Amygdala (tissue), 56 donors: ENCODE results near the gene GSTO2.

Source experiments
- DNase-seq, 56 donors: peaks; one replicate each; lab custom pipeline; 2025; lab: John Stamatoyannopoulos, UW

The GSTO2 gene

DNA sequence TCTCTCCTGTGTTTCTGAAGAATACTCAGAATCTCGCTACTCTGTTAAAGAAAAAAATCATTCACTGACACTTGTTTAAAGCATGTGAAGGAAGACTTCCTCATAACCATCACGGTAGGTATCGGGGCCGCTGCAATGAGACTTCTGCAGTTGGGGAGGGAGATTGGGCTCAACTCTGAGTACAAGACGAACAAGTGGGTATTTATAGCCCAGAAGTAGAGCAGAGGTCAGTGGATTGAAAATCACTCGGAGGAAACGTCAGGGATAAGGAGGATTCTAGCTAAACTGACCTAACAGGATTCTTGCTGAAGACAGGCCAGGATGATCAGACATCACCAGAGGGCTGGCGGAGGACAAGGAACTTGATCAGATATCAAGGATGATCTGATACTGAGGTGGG, 35.9 kb downstream of the GSTO2 start:
- no peak for DNase-seq

DNA sequence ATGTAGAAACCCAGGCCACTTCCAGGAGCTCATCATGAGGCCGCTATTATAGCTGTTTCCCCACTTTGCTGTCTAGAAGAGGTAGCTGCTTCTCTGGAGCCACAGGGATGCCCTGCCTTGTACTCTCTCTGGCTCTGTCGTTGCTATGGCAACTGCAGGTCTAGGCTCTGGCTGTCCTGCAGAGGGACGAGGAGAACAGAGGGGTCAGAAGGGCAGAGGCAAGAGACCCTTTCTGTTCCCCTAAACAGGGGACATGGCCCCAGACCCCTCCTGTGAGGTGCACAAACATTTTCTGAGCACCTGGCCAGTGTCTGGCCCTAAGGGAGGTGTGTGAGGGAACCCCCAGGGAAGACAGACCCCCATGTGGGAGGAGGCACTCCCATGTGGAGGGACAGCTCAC, 37.9 kb downstream of the GSTO2 start:
- DNase-seq = no peak

DNA sequence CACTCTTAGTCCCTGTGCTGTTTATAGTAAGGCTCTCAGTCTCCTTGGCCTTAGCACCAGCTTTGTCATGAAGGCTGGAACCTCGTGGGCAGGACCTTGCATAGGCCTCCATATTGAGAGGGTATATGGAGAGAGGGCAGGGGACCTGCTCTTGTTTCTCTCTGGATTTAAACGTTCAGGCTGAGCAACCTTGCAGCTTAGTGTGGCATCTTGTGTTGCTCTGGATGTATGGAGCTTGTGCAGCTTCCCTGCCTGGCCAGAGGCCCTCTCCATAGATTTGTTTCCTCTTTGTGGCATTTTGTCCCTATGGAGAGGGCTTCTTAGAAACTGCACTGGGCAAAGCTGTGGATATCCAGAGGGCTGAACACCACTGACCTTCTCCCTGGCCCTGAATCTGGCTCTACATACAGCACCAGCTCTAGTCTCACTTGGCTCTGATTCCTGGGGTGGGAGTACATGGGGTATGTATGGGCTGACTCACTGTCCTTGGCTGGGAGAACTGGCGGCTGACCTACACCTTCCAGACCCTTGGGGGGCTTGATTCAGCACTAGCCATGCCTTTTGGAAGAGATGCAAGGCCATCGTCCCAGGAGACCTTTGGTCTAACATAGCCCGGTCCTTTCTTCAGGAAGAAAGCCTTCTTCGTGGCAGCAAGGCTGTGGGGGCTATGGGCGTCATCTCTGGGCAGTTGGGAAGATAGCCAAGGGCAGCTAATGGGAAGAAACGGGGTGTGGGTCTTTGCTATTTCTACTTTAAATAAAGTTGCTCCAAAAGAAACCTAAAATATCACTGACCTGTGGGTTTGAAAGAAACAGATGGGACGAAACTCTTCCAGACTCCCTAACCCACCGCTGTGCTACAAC, 38.8 kb downstream of the GSTO2 start:
- no peak for DNase-seq

DNA sequence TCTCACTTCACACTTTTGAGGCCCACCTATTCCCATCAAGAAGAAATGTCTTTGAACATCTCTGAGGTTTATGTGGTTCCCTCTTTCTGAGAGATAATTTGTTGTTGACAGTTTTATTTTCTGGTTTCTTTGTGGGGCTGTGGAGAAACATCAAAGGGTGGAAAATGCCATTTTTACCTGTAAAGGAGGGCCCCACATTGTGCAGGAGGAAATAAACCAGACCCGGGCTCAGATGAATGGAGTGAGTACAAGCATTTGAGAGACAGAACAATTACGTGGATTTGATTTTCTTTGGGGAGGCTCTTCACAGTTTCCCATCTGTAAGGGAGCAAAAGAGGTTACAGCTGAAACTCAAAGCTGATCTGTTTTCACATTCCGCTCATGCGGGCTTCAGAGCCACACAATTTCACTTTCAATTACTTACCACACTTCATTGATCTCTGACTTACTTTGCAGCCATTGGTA, 39.5 kb downstream of the GSTO2 start:
- DNase-seq = no peak

DNA sequence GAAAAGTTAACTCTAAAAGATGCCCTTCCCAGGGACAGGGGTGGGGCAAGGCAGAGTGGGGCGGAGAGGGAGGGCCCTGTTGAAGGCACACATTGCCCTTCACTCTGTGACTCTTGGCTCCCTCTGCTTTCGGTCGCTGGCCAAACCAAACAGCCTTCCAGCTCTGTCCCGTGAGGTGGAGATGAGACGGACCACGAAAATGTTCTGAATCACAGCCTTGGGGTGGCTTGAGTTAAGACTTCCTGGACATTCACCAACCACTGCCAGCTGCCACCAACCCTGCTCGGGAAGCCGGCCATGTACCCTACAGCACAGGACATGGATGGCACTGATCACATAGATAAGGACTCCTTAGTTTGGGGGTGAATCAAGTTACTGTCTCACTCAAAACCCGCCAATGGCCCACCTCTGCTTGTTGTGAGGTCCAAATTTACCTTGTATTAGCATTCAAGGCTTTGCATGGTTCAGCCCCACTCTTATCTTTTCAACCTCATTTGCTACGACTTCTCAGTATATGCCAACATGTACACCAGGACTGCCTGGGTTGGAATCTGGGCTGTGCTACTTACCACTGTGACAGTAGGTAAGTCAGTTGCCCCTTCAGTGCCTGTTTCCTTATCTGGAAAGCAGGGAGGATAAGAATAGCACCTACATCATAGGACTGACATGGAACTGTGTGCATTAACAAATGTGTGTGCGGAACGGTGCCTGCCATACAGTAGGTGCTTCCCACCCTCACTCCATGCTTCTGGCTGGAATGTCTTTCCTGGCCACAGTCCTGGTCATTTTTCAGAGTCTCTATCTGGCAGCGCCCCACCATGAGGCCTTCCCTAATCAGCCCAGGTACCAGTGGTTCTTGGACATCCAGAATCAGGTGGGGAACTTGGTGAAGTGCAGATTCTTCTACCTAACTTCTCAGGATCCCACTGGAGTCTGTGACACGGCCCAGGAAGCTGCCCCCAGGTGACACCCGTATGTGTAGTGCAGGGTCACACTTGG, 41.3 kb downstream of the GSTO2 start:
- DNase-seq = no peak

DNA sequence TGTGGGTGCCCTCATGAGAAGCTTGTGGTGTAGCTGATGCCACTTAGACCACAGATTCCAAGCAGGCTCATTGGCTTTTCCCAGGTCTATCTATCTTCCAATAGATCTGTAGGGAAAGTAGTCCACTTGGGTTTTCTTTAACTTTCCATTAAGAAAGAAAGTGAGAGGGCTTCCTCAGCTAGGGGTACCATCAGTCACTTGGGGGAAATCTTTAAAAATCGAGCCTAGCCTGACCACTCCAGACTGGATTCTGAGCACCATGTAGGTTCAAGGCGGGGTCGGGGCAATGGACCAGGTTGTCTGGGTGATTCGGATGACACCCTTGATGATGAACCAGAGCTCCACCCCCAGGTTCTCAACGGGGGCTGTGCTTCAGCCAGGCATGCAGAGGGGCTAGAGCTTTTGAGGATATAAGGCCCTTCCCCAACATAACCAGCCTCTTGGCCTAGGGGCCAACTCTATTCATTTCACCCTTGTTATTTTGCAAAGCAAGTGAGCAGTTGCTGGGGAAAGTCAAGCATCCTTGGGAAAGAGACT, 42.3 kb downstream of the GSTO2 start:
- no peak for DNase-seq

DNA sequence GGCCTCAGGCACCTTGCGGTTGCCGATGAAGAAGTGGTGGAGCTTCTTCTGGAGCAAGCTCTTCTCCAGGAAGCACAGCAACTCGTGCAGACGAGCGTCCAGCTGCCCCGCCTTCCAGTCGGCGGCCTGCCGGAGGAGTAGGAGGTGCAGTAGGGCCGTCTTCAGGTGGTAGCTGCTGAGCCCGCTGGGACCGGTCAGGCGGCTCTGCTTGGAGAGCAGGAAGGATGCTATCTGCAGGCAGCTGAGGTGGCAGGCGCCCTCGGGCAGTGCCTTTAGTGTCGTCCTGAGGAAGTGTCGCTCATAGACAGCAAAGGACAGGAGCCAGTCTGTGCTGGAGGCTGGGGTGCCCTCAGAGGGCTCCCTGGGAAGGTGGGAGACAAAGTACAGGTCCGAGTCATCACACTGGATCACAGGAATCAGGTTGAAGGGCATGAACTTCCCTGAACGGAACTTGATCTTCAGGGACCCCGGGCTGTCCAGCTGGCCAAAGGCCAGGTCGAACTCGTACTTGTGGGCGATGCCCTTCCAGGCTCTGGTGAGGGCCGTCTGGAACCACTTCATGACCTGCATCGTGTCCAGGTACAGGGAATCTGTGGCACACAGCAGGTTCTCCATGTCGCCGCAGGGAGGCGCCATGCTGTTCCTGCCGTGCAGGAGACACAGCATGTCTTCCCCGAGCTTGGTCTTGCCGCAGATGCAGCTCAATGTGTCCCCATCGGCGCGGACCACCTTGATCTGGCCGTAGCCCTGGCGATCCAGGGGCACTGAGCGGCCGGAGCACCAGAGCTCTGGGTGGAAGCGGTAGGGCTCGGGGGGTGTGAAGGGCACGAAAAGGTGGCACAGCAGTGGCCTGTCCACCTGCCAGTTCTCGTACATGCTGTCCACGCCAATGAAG, 45.9 kb downstream of the GSTO2 start:
- DNase-seq = no peak

DNA sequence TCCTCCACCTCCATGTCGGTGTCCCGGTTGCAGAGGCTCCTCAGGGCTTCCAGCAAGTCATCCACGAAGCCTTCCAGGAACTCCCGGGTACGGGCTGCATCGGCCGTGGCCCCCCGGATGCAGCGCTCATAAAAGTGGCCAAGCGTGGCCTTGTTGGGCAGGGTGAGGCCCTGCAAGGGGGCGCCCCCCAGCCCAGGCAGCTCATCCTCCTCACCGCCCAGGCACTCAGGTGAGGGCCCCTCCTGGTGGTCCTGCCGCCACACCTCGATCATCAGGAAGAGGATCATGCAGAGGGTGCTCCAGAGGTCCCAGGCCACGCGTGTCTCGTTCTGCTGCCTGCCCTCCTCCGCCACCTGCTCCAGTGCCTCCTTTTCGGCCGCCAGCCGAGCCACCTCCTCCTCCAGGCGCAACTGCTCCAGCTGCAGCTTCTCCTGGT, 46.5 kb downstream of the GSTO2 start:
- no peak for DNase-seq

DNA sequence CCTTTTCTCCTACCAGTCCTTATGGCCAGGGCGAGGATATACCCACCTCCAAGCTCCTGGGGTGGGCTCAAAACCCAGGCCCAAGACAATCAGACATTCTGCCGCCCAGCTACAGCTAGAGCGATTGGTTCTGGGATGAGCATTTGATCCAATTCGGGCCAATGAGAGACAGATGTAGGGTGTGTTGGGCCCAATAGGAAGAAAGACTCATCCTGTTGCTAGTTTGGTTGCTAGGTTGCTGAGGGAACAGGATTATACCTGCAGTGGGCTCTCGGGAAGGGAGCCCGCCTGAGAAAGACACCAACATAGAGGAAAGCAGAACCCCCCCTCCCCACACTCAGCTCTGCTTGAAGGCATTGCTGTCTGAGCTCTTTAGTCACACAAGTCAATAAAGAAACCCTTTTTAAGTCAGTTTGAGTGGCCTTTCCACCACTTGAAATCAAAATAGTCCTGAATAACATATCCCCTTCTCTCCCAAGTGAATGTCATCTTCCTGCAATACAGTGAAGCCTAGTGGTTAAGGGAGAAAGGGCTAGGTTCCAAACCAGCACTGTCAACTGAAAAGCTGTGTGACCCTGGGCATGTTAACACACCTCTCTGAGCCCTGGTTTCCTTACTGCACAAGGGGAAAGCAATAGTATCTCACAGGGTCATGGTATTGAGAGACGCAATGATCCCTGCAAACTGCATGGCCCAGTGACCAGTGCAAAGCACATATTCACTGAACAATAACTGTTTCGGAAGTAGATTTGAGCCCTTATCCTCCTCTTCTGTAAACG, 47.5 kb downstream of the GSTO2 start:
- DNase-seq = no peak

DNA sequence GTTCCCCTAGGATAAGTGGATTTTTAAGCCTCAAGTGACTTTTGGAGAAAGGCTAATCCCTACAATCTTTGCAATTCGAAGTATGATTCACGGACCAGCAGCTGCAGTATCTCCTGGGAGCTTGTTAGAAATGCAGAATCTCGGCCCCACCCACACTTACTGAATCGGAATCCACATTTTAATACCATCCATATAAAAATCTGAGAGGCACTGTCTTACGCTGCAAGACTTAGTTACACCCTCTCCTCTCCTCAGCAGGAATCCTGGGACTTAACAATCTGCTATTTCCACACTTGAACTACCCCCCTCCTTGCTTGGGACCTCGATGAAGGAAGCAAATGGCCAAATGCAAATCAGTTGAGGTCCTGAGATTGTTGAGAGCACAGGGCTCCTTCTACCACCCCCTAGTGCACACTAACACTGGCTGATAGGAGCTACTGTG, 48.3 kb downstream of the GSTO2 start:
- no peak for DNase-seq

DNA sequence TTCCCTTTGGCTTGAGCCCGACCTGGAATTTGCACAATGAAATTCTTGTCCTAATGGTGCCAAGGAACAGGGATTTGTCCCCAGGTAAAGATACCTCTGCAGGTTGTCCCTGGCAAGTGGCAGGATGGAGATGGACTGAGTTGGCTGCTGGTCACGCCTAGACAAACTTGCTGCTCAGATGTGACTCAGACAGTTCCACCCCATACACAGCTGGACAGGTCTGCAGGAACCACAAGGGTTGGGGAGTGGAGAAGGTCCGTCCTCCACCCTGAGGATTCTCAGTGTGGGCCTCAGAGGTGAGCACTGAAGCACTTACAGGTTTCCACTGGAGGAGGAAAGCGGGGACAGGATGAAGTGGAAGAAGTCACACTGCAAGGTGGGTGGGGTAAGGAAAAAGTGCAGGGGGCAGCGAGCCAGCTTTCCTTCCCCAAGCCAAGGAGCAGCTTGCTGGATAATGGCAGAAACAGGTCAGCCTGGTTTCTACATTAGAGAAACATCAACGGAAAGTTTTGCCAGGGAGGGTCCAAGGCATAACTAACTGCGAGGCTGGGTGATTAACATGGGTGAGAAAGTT, 48.8 kb downstream of the GSTO2 start:
- no peak for DNase-seq

DNA sequence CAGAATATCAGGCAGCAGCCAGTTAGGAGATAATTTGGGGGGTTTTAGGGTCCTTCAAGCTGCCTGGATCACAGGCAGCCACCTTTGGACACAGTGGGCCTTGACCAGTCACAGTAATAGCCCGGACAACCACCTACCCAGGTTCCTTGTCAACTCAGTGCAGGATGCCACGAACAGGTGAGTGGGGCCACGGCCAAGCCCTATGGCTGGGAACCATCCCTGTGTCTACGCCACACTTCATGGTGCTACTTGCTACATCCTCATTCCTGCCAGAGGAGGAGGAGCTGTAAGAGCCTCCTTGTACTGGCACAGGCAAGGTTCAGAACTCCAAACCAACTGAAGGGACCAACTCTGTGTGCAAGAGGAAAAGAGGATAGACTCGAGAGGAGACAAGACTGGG, 49.3 kb downstream of the GSTO2 start:
- DNase-seq = no peak

DNA sequence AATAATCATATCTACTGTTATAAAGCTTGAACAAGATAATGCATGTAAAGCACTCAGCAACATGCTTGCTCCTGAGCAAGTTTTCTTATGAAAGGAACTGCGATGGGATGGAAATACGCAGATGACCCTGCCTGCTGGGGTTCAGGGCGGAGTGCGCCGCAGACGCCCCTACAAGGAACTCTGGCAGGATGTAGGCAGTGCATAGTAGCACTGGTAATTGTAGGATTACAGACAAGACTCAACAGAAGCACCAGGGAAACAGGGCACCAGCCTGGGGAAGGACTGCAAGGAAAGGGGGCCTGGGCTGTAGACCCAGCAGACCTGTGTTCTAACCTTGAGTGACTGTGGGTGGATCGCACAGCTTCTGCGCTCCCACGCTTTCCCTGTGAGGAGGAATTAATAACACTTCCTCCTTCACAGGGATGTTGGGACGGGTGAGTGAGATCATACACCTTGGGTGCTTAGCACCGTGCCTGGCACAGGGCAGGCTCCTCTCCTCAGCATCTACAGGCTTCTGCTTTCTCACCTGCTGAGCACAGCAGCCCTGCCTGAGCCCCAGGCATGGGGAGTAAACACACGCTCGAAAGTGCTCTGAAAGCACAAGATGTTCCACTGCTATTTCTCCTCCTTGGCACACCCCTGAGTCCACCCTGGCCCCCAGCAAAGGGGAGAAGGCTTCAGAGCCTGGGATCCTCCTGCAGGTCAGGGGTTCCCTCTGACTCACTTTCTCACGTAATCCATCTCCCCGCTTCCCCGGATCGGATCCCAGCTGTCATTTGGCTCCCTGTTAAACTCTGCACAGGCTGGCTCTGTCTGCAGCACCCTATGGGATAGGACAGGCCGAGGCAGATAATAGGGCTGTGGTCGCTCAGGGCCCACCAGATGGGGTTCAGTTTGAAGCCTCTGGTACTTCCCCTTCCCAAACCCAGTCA, 50.1 kb downstream of the GSTO2 start:
- no peak for DNase-seq

DNA sequence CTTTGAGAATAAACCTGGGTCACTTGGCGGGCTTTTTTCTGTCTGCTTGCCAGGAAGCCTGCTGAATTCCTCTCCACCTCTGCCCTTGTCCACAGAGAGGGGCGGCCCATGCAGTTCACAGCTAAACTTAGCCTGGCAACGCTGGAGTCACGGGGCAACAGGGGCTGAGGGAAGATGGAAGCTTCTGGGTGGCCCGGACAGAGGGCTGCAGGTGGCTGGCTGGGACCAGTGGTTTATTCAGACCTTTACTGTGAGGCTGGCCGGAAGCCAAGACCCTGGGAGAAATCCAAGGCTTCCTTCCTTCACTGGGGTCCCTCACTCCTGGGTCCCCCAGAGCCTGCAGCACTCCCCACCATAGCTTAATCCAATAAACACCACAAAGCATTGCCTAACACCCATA, 52.2 kb downstream of the GSTO2 start:
- peak in 1 of 56 donors; percentile 26 for DNase-seq

DNA sequence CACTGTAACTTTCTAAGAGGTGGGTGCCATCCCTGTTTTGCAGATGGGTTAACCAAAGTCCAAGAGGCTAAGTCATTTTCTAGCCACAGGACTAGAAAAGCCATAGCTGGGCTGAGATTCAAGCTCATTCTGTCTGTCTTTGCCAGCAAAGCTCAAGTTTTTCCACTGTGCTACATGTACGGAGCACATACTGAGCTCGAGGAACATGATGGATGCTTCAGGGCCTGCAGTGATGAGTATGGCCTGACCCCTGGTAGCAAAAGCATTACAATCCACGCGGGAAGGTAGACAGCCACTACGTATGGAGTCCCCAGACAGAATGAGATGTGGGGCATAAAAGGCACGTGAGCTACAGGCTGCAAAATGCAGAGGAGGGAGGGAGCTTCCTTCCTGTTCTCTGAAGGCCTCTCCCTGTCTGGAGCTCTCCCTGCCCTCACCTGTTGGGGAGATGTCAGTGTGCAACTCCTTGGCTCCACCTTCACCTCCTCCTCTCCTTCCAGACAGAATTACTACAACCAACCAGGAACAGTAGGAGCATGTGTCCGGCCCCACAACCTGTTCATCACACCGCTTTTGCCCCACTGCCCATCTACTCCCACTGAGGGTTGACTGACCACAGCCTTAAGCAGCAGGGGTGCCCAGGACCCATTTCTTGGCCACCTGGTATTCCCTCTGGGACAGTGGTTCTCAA, 52.9 kb downstream of the GSTO2 start:
- no peak for DNase-seq

DNA sequence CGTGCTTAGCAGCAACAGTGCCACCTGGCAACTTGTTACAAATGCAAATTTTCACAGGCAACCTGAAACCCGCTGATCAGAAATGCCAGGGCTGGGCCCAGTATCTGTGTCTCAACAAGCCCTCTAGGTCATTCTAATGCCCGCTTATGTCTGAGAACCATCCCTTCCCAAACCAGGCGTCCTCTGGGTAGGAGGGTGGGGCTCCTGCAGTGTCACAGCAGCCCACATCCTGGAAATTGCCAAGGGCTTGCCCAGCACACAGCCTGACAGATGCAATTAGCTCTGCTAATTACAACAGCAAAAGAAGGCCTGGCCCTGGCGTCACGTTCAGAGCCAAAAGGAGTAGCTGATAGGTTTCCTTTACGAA, 53.4 kb downstream of the GSTO2 start:
- DNase-seq = no peak

DNA sequence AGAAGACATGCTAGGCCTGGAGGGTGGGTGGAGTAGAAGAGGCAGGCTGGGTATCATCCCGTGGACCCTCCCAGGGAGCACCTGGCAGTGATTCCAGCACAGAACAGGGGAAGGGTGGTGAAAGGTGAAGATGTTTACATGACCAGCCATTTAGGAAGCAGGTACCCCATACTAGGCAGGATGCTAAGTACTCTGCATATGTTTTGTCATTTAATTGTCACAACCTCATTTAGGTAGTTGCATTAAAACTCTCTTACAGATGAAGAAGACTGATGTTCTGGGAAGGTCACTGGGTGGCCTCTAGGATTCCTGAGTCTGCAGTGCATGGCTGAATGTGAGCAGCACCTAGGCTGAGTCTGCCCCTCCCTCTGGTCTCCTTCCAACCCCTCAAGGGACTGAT, 54.1 kb downstream of the GSTO2 start:
- DNase-seq = no peak
